GM10248 (cell line): ENCODE data around the gene SMIM5.

Experiments used
- CTCF ChIA-PET: fragments of 300-600 bp; sonication (Branson Sonifier 250); formaldehyde crosslinking; extraction: SDS; loops from one replicate; lab custom pipeline; 2021; ENCODE audit warnings: antibody characterized with exemption; lab: Yijun Ruan, JAX
- POLR2A ChIA-PET: fragments of 350-650 bp; sonication (Branson Sonifier 250); formaldehyde crosslinking; extraction: SDS; loops from one replicate; lab custom pipeline; 2020; ENCODE audit warnings: antibody characterized with exemption; lab: Yijun Ruan, JAX
- DNase-seq: peaks from one replicate; pipeline ENCODE4 v3.0.0; 2012; ENCODE audit errors: extremely low spot score
- TF ChIP-seq, protein P1 (sequence below): IDR thresholded peaks from 2 replicates; pipeline ENCODE4 v1.5.1; 2012; ENCODE audit warnings: mild to moderate bottlenecking, low read depth; ENCODE audit errors: extremely low read depth, missing control alignments, control extremely low read depth

SMIM5 gene

DNA sequence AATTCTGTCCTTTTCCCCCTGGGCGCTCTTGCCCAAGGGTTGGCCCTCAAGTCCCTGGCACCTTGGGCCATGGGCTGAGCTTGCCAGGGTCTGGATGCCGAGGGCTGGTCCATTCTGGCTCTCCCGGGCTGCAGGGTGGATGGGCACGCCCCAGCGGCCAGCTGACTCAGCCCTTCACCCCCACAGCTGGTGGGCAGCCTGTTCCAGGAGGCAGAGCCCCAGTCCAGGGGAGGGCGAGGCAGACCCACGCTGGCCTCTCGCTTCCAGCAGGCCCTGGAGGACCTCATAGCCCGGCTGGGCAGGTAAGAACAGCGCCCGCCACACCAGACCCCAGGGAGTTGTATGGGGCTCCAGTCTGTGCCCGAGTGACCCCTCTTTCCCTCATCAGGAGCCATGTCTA, 30.6 kb upstream of the SMIM5 start:
- no peak for DNase-seq
- ChIA-PET CTCF (interaction anchor here (1.4 to 10.3 kb wide), 13 partner anchors 8 to 155 kb away, joined by 4 to 165 read pairs (median 18); partner anchors contain the start of gene SMIM5), POLR2A (no interaction called here)
- TF ChIP-seq, protein P1, sequence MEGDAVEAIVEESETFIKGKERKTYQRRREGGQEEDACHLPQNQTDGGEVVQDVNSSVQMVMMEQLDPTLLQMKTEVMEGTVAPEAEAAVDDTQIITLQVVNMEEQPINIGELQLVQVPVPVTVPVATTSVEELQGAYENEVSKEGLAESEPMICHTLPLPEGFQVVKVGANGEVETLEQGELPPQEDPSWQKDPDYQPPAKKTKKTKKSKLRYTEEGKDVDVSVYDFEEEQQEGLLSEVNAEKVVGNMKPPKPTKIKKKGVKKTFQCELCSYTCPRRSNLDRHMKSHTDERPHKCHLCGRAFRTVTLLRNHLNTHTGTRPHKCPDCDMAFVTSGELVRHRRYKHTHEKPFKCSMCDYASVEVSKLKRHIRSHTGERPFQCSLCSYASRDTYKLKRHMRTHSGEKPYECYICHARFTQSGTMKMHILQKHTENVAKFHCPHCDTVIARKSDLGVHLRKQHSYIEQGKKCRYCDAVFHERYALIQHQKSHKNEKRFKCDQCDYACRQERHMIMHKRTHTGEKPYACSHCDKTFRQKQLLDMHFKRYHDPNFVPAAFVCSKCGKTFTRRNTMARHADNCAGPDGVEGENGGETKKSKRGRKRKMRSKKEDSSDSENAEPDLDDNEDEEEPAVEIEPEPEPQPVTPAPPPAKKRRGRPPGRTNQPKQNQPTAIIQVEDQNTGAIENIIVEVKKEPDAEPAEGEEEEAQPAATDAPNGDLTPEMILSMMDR, result no peak

DNA sequence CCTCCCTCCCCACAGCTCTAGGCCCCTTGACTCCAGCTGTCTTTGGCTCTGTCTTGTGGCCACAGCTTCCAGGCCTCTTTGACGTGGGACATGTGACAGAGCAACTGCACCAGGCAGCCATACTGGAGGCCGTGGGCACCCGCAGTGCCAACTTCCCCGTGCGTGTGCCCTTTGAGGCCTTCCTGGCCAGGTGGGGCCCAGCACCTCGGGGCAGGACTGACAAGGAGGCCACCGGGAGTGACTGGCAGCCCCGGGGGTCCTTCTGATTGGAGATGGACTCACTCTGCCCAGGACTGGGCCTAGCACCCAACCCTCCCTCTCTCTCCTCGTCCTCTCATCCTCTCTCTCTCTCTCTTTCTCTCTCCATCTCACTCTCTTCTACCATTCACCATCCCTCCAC, 30.1 kb upstream of the SMIM5 start:
- no peak for DNase-seq
- ChIA-PET CTCF (interaction anchor here (1.6 to 10.3 kb wide), 9 partner anchors 7 to 150 kb away, joined by 4 to 165 read pairs (median 28); partner anchors contain the start of gene SMIM5), POLR2A (no interaction called here)
- TF ChIP-seq, protein P1, result no peak

DNA sequence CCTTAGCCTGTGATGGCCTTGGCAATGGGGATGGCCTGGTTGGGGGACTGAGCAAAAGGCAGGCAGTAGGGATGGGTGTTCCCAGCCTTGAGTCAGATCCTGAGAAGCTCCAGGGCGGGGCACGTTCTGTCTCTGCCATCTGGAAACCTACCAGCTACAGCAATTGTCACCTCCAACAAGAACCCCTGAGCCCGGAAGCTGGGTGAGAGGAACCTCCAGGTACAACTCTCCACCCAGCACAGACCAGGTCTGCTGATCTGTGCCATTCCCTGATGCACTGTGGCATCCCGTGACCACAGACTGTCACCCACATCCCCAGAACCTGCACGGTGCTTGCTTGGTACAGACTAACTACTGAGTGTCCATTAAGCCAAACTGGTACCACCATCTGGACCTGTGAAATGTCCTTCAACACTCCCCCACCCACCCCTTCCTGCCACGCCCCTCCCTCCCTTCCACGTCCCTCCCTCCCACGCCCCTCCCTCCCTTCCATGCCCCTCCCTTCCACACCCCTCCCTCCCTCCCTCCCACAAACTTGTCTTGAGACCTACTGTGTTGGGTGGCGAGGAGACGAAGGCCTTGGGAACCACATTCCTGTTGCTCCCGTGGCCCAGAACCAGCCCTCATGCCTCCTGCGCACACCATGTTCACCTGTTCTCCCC, 29.1 kb upstream of the SMIM5 start:
- CTCF ChIA-PET, result interaction anchor here (0.8 to 10.3 kb wide), 8 partner anchors 10 to 149 kb away, joined by 3 to 165 read pairs (median 28); partner anchors contain the start of gene SMIM5
- TF ChIP-seq, protein P1, result no peak
- POLR2A ChIA-PET, result interaction anchor here (0.6 kb wide), 1 partner anchor 18 kb away, joined by 4 read pairs; no protein-coding TSS in a partner anchor
- no peak for DNase-seq

DNA sequence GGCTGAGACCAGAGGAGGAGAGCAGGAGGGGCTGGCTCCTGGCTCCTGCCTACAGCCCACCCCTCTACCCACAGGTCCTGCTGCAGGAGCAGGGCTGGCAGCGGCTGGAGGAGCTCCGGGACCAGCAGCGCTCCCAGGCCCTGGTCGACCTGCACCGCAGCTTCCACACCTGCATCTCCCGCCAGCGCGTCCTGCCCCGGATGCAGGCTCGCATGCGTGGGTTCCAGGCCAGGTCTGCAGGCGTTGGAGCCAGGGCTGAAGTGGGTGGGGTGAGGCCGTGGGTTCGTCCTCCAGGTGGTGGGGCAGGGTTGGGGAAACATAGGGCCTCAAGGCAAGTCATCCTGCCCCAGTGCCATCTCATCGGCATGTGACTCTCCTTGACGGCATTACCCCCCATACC, 27.4 kb upstream of the SMIM5 start:
- no peak for DNase-seq
- CTCF ChIA-PET, result interaction anchor here (1.4 to 1.5 kb wide), 2 partner anchors 18 to 27 kb away, joined by 3 to 4 read pairs; partner anchors contain the start of gene SMIM5
- TF ChIP-seq, protein P1, result no peak
- POLR2A ChIA-PET, result interaction anchor here (0.7 kb wide), 1 partner anchor 63 kb away, joined by 5 read pairs; no protein-coding TSS in a partner anchor

DNA sequence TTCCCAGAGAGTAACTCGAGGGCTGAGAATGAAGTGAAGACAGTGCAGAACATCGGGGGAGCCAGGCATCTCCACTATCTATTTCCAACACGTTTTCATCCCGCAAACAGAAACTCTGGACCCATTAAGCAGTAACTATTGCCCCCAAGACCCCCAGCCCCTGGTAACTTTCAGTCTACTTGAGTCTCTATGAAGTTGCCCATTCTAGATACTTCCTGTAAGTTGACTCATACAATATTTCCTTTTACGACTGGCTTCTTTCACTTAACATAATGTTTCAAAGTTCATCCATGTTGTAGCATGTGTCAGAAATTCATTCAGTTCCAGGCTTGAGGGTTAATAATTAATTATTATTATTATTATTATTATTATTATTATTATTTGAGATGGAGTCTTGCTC, 26.1 kb upstream of the SMIM5 start:
- ChIA-PET POLR2A (no interaction called here), CTCF (interaction anchor here (0.8 to 3.4 kb wide), 5 partner anchors 10 to 142 kb away, joined by 3 to 20 read pairs (median 3); partner anchors contain the start of gene SMIM5)
- TF ChIP-seq, protein P1, result no peak
- no peak for DNase-seq

DNA sequence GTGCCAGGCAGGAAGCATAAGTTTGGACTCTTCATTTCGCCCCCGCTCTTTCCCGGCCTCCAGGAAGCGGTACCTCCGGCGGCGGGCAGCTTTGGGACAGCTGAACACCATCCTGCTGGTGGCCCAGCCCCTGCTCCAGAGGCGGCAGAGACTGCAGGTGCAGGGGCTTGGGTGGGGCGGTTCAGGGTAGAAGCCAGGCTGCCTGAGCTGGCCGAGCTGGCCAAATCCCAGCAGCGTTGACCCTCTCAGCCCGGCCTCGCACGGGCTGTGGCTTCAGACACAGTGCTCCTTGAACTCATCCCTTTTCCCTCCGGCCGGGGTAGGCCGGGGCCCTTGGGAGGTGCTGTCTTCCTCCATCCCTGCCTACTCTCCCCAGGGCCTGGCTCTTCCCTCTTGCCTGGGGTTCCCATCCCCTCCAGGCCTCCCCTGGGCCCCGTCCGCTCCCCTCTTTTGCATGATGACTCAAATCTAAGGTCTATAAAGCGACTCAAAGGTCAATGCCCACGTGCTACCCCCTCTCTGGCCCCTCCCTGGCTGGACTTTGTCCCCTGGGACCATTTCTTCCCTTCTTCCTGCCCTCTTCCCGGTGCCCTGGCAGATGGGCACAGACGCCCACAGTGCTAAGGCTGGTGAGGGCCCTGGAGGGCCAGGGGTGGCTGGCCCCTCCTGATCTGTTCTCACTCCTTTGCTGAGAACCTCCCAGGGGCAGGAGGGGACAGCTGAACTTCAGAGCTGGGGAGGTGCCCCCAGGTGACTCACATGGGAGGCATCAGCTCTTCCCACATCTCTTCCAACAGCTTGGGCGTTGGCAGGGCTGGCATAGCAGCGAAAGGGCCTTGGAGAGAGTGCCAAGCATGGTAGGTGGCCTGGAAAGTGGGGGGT, 22.9 kb upstream of the SMIM5 start:
- POLR2A ChIA-PET, result interaction anchor here (0.6 kb wide), 1 partner anchor 279 kb away, joined by 7 read pairs; no protein-coding TSS in a partner anchor
- CTCF ChIA-PET, result interaction anchor here (1.0 to 2.9 kb wide), 9 partner anchors 9 to 143 kb away, joined by 3 to 28 read pairs (median 6); no protein-coding TSS in a partner anchor
- TF ChIP-seq, protein P1, result no peak
- no peak for DNase-seq
